Adipocyte (in vitro differentiated cells): ENCODE measurements around the gene MMP28.

Experiments
- DNase-seq: peaks from one replicate; pipeline ENCODE4 v3.0.0-alpha.2; 2015; ENCODE audit warnings: low read depth
- H3K27me3 ChIP-seq: replicated peaks from 2 replicates; pipeline ENCODE4 v1.7.0; 2013; ENCODE audit warnings: mild to moderate bottlenecking, low read length, moderate library complexity; ENCODE audit not compliant: control insufficient read depth, insufficient read depth
- H3K36me3 ChIP-seq: 2 replicates; pipeline ENCODE4 v1.7.0; 2013; ENCODE audit warnings: low read length, mild to moderate bottlenecking, moderate library complexity; ENCODE audit not compliant: control insufficient read depth, insufficient read depth, severe bottlenecking
- H3K4me1 ChIP-seq: 2 replicates; pipeline ENCODE4 v1.7.0; 2013; ENCODE audit warnings: mild to moderate bottlenecking, low read length, moderate library complexity; ENCODE audit not compliant: control insufficient read depth, insufficient read depth
- H3K4me3 ChIP-seq: 2 replicates; pipeline ENCODE4 v1.7.0; 2013; ENCODE audit warnings: mild to moderate bottlenecking, low read length, moderate library complexity
- H3K9ac ChIP-seq: 2 replicates; pipeline ENCODE4 v1.7.0; 2013; ENCODE audit warnings: mild to moderate bottlenecking, low read length, moderate library complexity
- H3K9me3 ChIP-seq: 2 replicates; pipeline ENCODE4 v1.7.0; 2013; ENCODE audit warnings: mild to moderate bottlenecking, low read length, moderate library complexity; ENCODE audit not compliant: control insufficient read depth

Gene MMP28

GRCh38 chr17:35775583-35775982 is 19.9 kb downstream of the MMP28 start:
- Histone ChIP-seq H3K9ac (no peak overlapping the region), H3K36me3 (no peaks in the 10 kb centered on the region), H3K4me1 (peaks cover 55% of the 10 kb centered on the region), H3K9me3 (no peaks in the 10 kb centered on the region), H3K4me3 (no peak overlapping the region), H3K27me3 (peaks cover 37% of the 10 kb centered on the region)
- no peak for DNase-seq

- Histone ChIP-seq H3K27me3 (peaks cover 42% of the 10 kb centered on the region), H3K9ac (peak overlapping the region; percentile 77), H3K9me3 (no peaks in the 10 kb centered on the region), H3K4me1 (peaks cover 55% of the 10 kb centered on the region), H3K36me3 (no peaks in the 10 kb centered on the region), H3K4me3 (no peak overlapping the region)
- DNase-seq: no peak
These were observed 20.4 kb downstream of the MMP28 start for GRCh38 chr17:35775039-35775438.

GRCh38 chr17:35774499-35774898 is 20.9 kb downstream of the MMP28 start:
- Histone ChIP-seq H3K9ac (peak overlapping the region; percentile 77), H3K27me3 (peaks cover 46% of the 10 kb centered on the region), H3K9me3 (no peaks in the 10 kb centered on the region), H3K4me3 (peak overlapping the region; percentile 43), H3K36me3 (no peaks in the 10 kb centered on the region), H3K4me1 (peaks cover 54% of the 10 kb centered on the region)
- DNase-seq: peak; percentile 55

- peak overlapping the region; percentile 43 for H3K4me3 ChIP-seq
- H3K36me3 ChIP-seq: no peaks in the 10 kb centered on the region
- H3K27me3 ChIP-seq: peaks cover 52% of the 10 kb centered on the region
- no peaks in the 10 kb centered on the region for H3K9me3 ChIP-seq
- peaks cover 48% of the 10 kb centered on the region for H3K4me1 ChIP-seq
- DNase-seq: no peak
- H3K9ac ChIP-seq: peak overlapping the region; percentile 77
These were observed 21.6 kb downstream of the MMP28 start for GRCh38 chr17:35773679-35774425.

- no peak for DNase-seq
- H3K9ac ChIP-seq: peak overlapping the region; percentile 77
- H3K4me1 ChIP-seq: peaks cover 41% of the 10 kb centered on the region
- no peak overlapping the region for H3K4me3 ChIP-seq
- no peaks in the 10 kb centered on the region for H3K36me3 ChIP-seq
- H3K9me3 ChIP-seq: no peaks in the 10 kb centered on the region
- H3K27me3 ChIP-seq: peaks cover 59% of the 10 kb centered on the region
These were observed 22.3 kb downstream of the MMP28 start for GRCh38 chr17:35773129-35773528.

GRCh38 chr17:35769895-35770486 is 25.4 kb downstream of the MMP28 start:
- H3K4me1 ChIP-seq: peaks cover 21% of the 10 kb centered on the region
- H3K9me3 ChIP-seq: no peaks in the 10 kb centered on the region
- DNase-seq: no peak
- H3K9ac ChIP-seq: no peak overlapping the region
- H3K4me3 ChIP-seq: no peak overlapping the region
- no peaks in the 10 kb centered on the region for H3K36me3 ChIP-seq
- H3K27me3 ChIP-seq: peaks cover 76% of the 10 kb centered on the region

GRCh38 chr17:35768797-35769196 is 26.6 kb downstream of the MMP28 start:
- no peak for DNase-seq

GRCh38 chr17:35766903-35767510 is 28.4 kb downstream of the MMP28 start:
- Histone ChIP-seq H3K4me3 (no peak overlapping the region), H3K9me3 (no peaks in the 10 kb centered on the region), H3K4me1 (peaks cover 2% of the 10 kb centered on the region), H3K9ac (no peak overlapping the region), H3K27me3 (peaks cover 61% of the 10 kb centered on the region), H3K36me3 (no peaks in the 10 kb centered on the region)
- peak; percentile 81 for DNase-seq

More at GRCh38 chr17:35768797-35769196, 26.6 kb downstream of the MMP28 start:
- H3K36me3 ChIP-seq: no peaks in the 10 kb centered on the region
- H3K4me3 ChIP-seq: no peak overlapping the region
- no peaks in the 10 kb centered on the region for H3K9me3 ChIP-seq
- peaks cover 11% of the 10 kb centered on the region for H3K4me1 ChIP-seq
- H3K27me3 ChIP-seq: peaks cover 72% of the 10 kb centered on the region
- no peak overlapping the region for H3K9ac ChIP-seq

- H3K27me3 ChIP-seq: peaks cover 62% of the 10 kb centered on the region
- no peaks in the 10 kb centered on the region for H3K36me3 ChIP-seq
- H3K9me3 ChIP-seq: no peaks in the 10 kb centered on the region
- no peak for DNase-seq
- no peak overlapping the region for H3K9ac ChIP-seq
- no peak overlapping the region for H3K4me3 ChIP-seq
- H3K4me1 ChIP-seq: peaks cover 2% of the 10 kb centered on the region
These were observed 29.0 kb downstream of the MMP28 start for GRCh38 chr17:35766489-35766877.

- DNase-seq: no peak
- no peak overlapping the region for H3K4me3 ChIP-seq
- peaks cover 63% of the 10 kb centered on the region for H3K27me3 ChIP-seq
- no peaks in the 10 kb centered on the region for H3K36me3 ChIP-seq
- H3K4me1 ChIP-seq: peaks cover 2% of the 10 kb centered on the region
- H3K9ac ChIP-seq: no peak overlapping the region
- no peaks in the 10 kb centered on the region for H3K9me3 ChIP-seq
These were observed 29.5 kb downstream of the MMP28 start for GRCh38 chr17:35765756-35766488.
